ENCODE measurements around the gene C6orf141.

- TF ChIP-seq CTCF (IDR thresholded peaks at IDR 0.05; ENCODE audit: insufficient read depth, low read length) (no peak), POLR2AphosphoS5 (IDR thresholded peaks at IDR 0.05; ENCODE audit: low read depth) (no peak), SPI1 (IDR thresholded peaks at IDR 0.05; ENCODE audit: borderline replicate concordance, low read depth) (no peak)
Observed at GRCh38 chr6:49553384-49553783, 2.9 kb downstream of the C6orf141 start.

All from HL-60 (cell line).